Neural crest cell (in vitro differentiated cells): ENCODE data around the gene PLA2G12A. TPM values are rescaled to one million over a fixed set of nuclear protein-coding genes. Genes with fewer than 3 reads are reported as not detected.

Experiments
- DNase-seq: peaks from one replicate; pipeline ENCODE4 v3.0.0; 2021; ENCODE audit warnings: low read depth, mixed read lengths, low spot score
- H3K27ac Mint-ChIP-seq: one replicate; pipeline ENCODE4 v1.8.0; 2021; ENCODE audit warnings: mild to moderate bottlenecking, mixed read lengths; ENCODE audit not compliant: unreplicated experiment
- H3K27me3 Mint-ChIP-seq: 2 replicates; pipeline ENCODE4 v1.8.0; 2021; ENCODE audit warnings: low read depth, mild to moderate bottlenecking, mixed read lengths
- H3K36me3 Mint-ChIP-seq: 2 replicates; pipeline ENCODE4 v1.8.0; 2021; ENCODE audit warnings: low read depth, mild to moderate bottlenecking, mixed read lengths
- H3K4me1 Mint-ChIP-seq: 2 replicates; pipeline ENCODE4 v1.8.0; 2021; ENCODE audit warnings: mixed read lengths
- H3K4me3 Mint-ChIP-seq: one replicate; pipeline ENCODE4 v1.8.0; 2021; ENCODE audit warnings: mild to moderate bottlenecking, mixed read lengths
- H3K9me3 Mint-ChIP-seq: 2 replicates; pipeline ENCODE4 v1.8.0; 2021; ENCODE audit warnings: mixed read lengths
- CTCF ChIP-seq: fragments of 200-600 bp; sonication (generic); conservative IDR thresholded peaks from 2 replicates; pipeline ENCODE4 v1.5.0; 2021; ENCODE audit warnings: antibody characterized with exemption, mild to moderate bottlenecking
- total RNA-seq: library from RNA; stranded (reverse); gene quantifications from 2 replicates; pipeline ENCODE4 v1.2.1, GENCODE V29; 2021

Gene PLA2G12A
- total RNA-seq, 1 donor from 2014 or later = 13.5 TPM

GRCh38 chr4:109708990-109709389 is 20.9 kb downstream of the PLA2G12A start:
- Mint-ChIP-seq H3K4me1 (peaks cover 1% of the 10 kb centered on the region), H3K9me3 (no peaks in the 10 kb centered on the region), H3K27me3 (no peaks in the 10 kb centered on the region), H3K27ac (no peak overlapping the region), H3K36me3 (no peaks in the 10 kb centered on the region), H3K4me3 (no peak overlapping the region)
- no peak for DNase-seq
- no peak for TF ChIP-seq CTCF

- no peak for TF ChIP-seq CTCF
- Mint-ChIP-seq H3K4me3 (no peak overlapping the region), H3K9me3 (no peaks in the 10 kb centered on the region), H3K36me3 (no peaks in the 10 kb centered on the region), H3K27me3 (no peaks in the 10 kb centered on the region), H3K4me1 (peaks cover 6% of the 10 kb centered on the region), H3K27ac (no peak overlapping the region)
- no peak for DNase-seq
Measured at GRCh38 chr4:109708435-109708834, 21.4 kb downstream of the PLA2G12A start.

- Mint-ChIP-seq H3K27me3 (no peaks in the 10 kb centered on the region), H3K9me3 (no peaks in the 10 kb centered on the region), H3K27ac (no peak overlapping the region), H3K36me3 (peaks cover 8% of the 10 kb centered on the region), H3K4me1 (peaks cover 21% of the 10 kb centered on the region), H3K4me3 (peak overlapping the region; percentile 98)
- TF ChIP-seq CTCF = no peak
- DNase-seq = no peak
Measured at GRCh38 chr4:109703664-109704361, 26.1 kb downstream of the PLA2G12A start.

GRCh38 chr4:109702950-109703663 is 26.8 kb downstream of the PLA2G12A start, which contains the start of gene CASP6:
Gene CASP6 (minus strand): TSS chr4:109703445. CDS start chr4:109703395, 50 bp downstream.
- TF ChIP-seq CTCF = peak; percentile 81
- DNase-seq = peak; percentile 71
- H3K9me3 Mint-ChIP-seq = no peaks in the 10 kb centered on the region
- H3K4me3 Mint-ChIP-seq = peak within 1 kb of the TSS; percentile 98
- H3K4me1 Mint-ChIP-seq = peaks cover 21% of the 10 kb centered on the region
- H3K27ac Mint-ChIP-seq = peak within 1 kb of the TSS; percentile 98
- no peaks in the 10 kb centered on the region for H3K27me3 Mint-ChIP-seq
- H3K36me3 Mint-ChIP-seq = peaks cover 10% of the 10 kb centered on the region

GRCh38 chr4:109701566-109702410 is 28.1 kb downstream of the PLA2G12A start:
- TF ChIP-seq CTCF = no peak
- no peaks in the 10 kb centered on the region for H3K27me3 Mint-ChIP-seq
- H3K4me3 Mint-ChIP-seq = peak overlapping the region; percentile 98
- H3K36me3 Mint-ChIP-seq = peaks cover 17% of the 10 kb centered on the region
- H3K9me3 Mint-ChIP-seq = no peaks in the 10 kb centered on the region
- peak overlapping the region; percentile 98 for H3K27ac Mint-ChIP-seq
- no peak for DNase-seq
- peaks cover 21% of the 10 kb centered on the region for H3K4me1 Mint-ChIP-seq
